Urinary bladder (tissue), 4 donors: ENCODE results near the gene MTMR3. TPM values are rescaled to one million over a fixed set of nuclear protein-coding genes. Genes with fewer than 3 reads are reported as not detected.

Source experiments
- DNase-seq: peaks from one replicate; pipeline ENCODE4 v3.0.0-alpha.2; 2015; ENCODE audit errors: extremely low spot score
- H3K27ac ChIP-seq: one replicate; pipeline ENCODE4 v1.5.1; 2013; ENCODE audit warnings: low read depth, mild to moderate bottlenecking, moderate library complexity
- H3K36me3 ChIP-seq: one replicate; pipeline ENCODE4 v1.6.1; 2013; ENCODE audit warnings: mild to moderate bottlenecking, moderate library complexity; ENCODE audit not compliant: insufficient read depth
- H3K4me1 ChIP-seq: one replicate; pipeline ENCODE4 v1.6.1; 2013; ENCODE audit warnings: mild to moderate bottlenecking, moderate library complexity; ENCODE audit not compliant: insufficient read depth
- H3K4me3 ChIP-seq: one replicate; pipeline ENCODE4 v1.5.1; 2013; ENCODE audit warnings: low read depth, low read length
- WGBS: extraction: QIAGEN DNeasy Blood & Tissue Kit; methylation state at CpG from one replicate; pipeline ENCODE4 v1.1.7; 2013; 5-methylcytosine and 5-hydroxymethylcytosine counted together
- polyA plus RNA-seq: library from polyadenylated mRNA; stranded (reverse); fragments of 200-250 nt; gene quantifications from one replicate; pipeline ENCODE4 v1.2.3, GENCODE V29; 2013
- total RNA-seq: library from RNA; depleted of rRNA; stranded (reverse); fragments of >200 nt; gene quantifications from one replicate; pipeline ENCODE4 v1.2.3, GENCODE V29; 2014
- donor health status: healthy with polysubstance abuse.
- donor health status: healthy.

MTMR3 gene
- total and polyA plus RNA-seq, 2 donors: 17.8 to 62.7 TPM

DNA sequence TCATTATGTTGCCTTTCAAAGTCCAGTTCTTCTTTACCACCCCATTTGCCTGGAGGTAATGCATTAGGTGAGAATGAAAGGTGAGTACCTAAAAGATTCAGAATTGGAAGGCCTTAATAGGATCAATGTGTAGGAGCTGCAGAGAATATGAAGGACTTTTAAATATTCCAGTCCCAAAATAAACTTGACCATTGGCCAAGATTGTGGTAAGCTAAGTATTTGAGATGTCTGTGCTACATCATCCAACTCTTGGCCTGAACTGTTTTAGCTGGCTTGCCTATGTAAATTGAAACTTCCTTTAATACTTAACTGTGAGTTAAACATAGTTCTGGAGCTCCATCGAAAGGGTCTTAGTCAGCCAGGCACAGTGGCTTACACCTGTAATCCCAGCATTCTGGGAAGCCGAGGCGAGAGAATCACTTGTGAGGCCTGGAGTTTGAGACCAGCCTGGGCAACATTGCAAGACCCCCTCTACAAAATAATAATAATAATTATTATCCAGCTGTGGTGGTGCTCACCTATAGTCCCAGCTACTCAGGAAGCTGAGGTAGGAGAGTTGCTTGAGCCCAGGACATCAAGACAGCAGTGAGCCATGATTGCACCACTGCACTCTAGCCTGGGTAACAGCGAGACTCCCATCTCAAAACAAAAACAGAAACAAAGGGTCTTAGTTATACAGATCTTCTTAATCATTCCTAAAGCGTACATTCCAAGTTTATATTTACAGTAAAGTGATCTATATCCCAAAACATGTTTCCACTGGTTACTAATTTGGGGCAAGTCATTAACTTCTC lies 29.8 kb downstream of the MTMR3 start:
- Histone ChIP-seq H3K27ac (no peak overlapping the region), H3K36me3 (no peaks in the 10 kb centered on the region), H3K4me1 (no peaks in the 10 kb centered on the region), H3K4me3 (no peak overlapping the region)
- no peak for DNase-seq
- WGBS: 54% methylated on average over 5 of the region's 5 CpGs

GRCh38 chr22:29914165-29914564 lies 31.2 kb downstream of the MTMR3 start:
- no peak for DNase-seq

GRCh38 chr22:29914991-29915533 lies 32.1 kb downstream of the MTMR3 start:
- Histone ChIP-seq H3K4me3 (no peak overlapping the region), H3K4me1 (no peaks in the 10 kb centered on the region), H3K36me3 (no peaks in the 10 kb centered on the region), H3K27ac (no peak overlapping the region)
- DNase-seq: no peak
- 95% methylated on average over 4 of the region's 4 CpGs for WGBS

More at GRCh38 chr22:29914165-29914564, 31.2 kb downstream of the MTMR3 start:
- Histone ChIP-seq H3K36me3 (no peaks in the 10 kb centered on the region), H3K4me3 (no peak overlapping the region), H3K27ac (no peak overlapping the region), H3K4me1 (no peaks in the 10 kb centered on the region)
- WGBS: 23% methylated on average over 1 of the region's 1 CpG

DNA sequence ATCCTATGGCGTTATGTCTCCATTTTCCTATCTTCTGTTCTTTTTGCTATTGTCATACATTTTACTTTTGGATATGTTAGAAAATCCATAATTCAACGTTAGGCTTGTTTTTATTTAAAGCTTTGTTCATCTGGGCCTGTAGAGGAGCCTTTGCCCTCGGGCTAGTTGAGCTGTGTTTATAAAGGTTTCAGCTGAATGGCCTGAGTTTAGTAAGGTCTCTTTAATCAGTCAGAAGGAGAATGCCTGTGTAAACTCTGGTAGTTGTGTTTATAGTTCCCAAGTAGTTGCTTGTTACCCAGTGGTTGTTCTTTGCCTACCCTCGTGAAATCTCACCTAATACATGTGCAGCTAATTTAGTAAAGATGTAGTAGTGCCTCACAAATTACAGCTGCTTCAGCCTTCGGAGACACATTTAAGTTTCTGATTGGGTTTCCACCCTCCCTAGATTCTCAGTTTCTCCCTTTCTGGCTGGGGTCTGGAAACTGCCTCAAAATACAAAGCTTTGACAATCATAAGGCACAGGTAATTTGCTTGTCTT lies 33.1 kb downstream of the MTMR3 start:
- H3K4me1 ChIP-seq: no peaks in the 10 kb centered on the region
- no peak overlapping the region for H3K4me3 ChIP-seq
- no peak overlapping the region for H3K27ac ChIP-seq
- no peaks in the 10 kb centered on the region for H3K36me3 ChIP-seq
- DNase-seq: no peak
- 71% methylated on average over 5 of the region's 5 CpGs for WGBS

DNA sequence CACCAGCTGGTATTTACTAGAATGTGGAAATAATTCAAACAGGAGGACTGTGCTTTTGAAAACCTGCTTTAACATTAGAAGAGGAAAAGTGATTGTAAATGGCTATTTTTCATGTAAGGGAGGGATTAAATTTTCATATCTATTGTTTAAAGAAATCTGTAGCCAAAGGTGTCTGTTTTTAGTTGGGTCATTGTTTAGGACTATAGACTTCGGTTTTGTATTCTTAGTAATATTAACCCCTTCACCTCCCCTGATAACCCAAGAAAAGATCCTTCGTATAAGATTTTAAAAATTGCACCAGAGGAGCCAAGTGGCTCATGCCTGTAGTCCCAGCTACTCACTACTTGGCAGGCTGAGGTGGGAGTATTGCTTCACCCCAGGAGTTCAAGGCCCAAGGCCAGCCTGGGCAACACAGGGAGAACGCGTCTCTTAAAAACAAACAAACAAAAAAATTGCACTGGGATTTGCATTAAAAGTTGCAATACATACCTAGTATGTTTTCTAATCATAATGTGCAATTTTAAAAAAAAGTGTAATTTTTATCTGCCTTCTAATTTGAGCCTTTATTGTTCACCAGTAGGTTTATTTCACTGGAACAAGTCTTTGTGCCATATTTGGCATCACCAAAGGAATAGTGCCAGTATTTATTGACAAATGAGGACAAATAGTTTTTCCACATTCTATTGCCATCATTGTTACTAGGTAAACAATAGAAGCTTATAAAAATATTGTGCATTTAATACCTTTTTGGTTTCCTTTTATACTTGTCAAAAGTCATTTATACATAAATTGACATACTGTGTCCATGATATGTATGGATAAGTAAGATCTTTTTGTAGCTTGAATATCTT lies 34.3 kb downstream of the MTMR3 start:
- Histone ChIP-seq H3K4me1 (no peaks in the 10 kb centered on the region), H3K36me3 (no peaks in the 10 kb centered on the region), H3K27ac (no peak overlapping the region), H3K4me3 (no peak overlapping the region)
- DNase-seq: no peak
- WGBS: 36% methylated on average over 4 of the region's 4 CpGs

DNA sequence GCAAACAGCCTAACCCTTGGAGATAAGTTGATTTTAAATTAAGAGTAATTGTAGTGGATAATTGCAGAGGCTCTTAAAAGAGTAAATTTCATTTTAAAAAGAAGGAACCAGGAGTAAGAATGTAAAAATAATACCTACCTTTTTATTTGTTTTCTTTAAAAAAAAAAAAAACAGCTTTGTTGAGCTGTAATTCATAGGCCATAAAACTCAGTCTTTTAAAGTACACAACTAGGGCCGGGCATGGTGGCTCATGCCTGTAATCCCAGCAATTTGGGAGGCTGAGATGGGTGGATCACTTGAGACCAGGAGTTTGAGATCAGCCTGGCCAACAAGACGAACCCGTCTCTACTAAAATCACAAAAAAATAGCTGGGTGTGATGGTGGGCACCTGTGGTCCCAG lies 42.4 kb downstream of the MTMR3 start:
- H3K4me3 ChIP-seq: no peak overlapping the region
- H3K4me1 ChIP-seq: no peaks in the 10 kb centered on the region
- no peaks in the 10 kb centered on the region for H3K36me3 ChIP-seq
- H3K27ac ChIP-seq: no peak overlapping the region
- no peak for DNase-seq
- WGBS: 88% methylated on average over 3 of the region's 3 CpGs

DNA sequence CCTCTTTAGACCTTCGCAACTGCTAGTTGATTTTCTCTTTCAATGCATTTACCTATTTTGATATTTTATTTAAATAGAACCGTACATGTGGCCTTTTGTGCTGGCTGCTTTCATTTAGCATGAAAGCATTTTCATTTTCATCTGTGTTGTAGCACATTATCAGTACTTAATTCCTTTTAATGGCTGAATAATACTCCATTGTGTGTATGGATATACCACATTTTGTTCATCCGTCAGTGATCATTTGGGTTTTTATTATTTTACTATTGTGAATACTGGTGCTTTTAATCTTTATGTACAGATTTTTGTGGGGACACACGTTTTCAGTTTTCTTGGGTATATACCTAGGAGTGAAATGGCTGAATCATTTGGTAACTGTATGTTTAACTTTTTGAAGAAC lies 43.1 kb downstream of the MTMR3 start:
- Histone ChIP-seq H3K36me3 (no peaks in the 10 kb centered on the region), H3K4me3 (no peak overlapping the region), H3K27ac (no peak overlapping the region), H3K4me1 (no peaks in the 10 kb centered on the region)
- DNase-seq: no peak
- 96% methylated on average over 4 of the region's 4 CpGs for whole genome bisulfite sequencing

DNA sequence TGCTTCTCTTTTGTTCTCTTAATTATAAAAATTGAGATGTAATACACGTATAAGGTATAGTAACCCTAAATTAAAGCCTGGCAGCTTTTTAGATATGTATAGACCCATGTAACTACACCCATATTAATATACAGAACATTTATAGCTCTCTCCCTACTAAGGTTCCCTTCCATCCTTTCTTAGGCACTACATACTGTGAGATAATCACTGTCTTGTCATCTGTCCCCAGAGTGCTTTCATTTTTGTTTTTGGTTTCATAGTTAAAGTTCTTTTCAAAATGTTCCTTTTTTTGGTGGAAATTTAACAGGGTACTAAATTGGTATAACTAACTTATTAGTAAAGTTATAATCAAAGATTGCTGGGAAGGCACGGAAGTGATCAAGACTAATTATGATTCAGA lies 49.2 kb downstream of the MTMR3 start:
- DNase-seq: no peak
- no peak overlapping the region for H3K27ac ChIP-seq
- H3K4me3 ChIP-seq: no peak overlapping the region
- H3K4me1 ChIP-seq: no peaks in the 10 kb centered on the region
- no peaks in the 10 kb centered on the region for H3K36me3 ChIP-seq
- 84% methylated on average over 2 of the region's 2 CpGs for WGBS

DNA sequence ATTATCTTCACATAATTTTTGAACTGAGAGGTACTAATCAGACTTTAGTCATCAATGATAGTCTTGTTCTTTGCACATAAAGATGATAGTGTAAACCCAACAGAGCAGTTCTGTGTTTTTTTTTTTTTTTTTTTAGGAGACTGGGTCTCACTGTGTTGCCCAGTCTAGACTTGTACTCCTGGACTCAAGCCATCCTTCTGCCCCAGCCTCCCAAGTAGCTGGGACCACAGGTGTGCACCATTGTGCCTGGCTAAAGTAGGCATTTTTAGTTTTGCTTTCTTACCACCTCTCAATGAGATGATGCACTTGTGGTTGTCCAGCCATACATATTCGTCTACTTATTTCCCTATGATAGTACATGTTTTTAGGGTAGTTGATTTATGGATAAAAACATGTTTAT lies 50.6 kb downstream of the MTMR3 start:
- no peak for DNase-seq
- H3K27ac ChIP-seq: no peak overlapping the region
- H3K4me3 ChIP-seq: no peak overlapping the region
- H3K36me3 ChIP-seq: no peaks in the 10 kb centered on the region
- 96% methylated on average over 1 of the region's 1 CpG for WGBS
- H3K4me1 ChIP-seq: no peaks in the 10 kb centered on the region

GRCh38 chr22:29934596-29934995 lies 51.6 kb downstream of the MTMR3 start:
- H3K36me3 ChIP-seq: no peaks in the 10 kb centered on the region
- WGBS: 90% methylated on average over 2 of the region's 2 CpGs

GRCh38 chr22:29936186-29936585 lies 53.2 kb downstream of the MTMR3 start:
- H3K4me3 ChIP-seq: no peak overlapping the region
- DNase-seq: no peak
- no peaks in the 10 kb centered on the region for H3K4me1 ChIP-seq
- WGBS: 57% methylated on average over 1 of the region's 1 CpG
- no peak overlapping the region for H3K27ac ChIP-seq
- no peaks in the 10 kb centered on the region for H3K36me3 ChIP-seq

More at GRCh38 chr22:29934596-29934995, 51.6 kb downstream of the MTMR3 start:
- Histone ChIP-seq H3K27ac (no peak overlapping the region), H3K4me3 (no peak overlapping the region), H3K4me1 (no peaks in the 10 kb centered on the region)
- DNase-seq: no peak

- Histone ChIP-seq H3K4me3 (no peak overlapping the region), H3K36me3 (no peaks in the 10 kb centered on the region), H3K27ac (no peak overlapping the region), H3K4me1 (no peaks in the 10 kb centered on the region)
- 94% methylated on average over 7 of the region's 7 CpGs for WGBS
- DNase-seq: no peak
These were observed 55.1 kb downstream of the MTMR3 start for GRCh38 chr22:29937940-29938693.

DNA sequence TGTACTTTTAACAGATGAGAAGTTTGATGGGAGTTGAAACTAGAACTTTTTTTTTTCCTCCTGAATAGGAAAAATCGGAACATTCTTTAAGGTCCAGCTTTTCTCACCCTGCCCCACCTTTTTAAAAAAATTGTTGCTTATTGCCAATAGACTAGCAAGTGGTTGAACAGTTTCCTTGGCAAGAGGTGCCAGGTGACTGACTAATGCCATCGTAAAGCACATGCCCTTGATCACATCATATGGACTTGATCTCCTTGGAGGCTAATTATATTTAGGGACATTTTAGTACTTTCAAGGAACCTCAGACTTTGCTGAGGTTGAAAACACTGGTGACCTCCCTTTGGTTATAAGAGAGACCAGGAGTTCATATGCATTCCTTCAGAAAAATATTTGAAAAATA lies 57.6 kb downstream of the MTMR3 start:
- Histone ChIP-seq H3K36me3 (no peaks in the 10 kb centered on the region), H3K27ac (no peak overlapping the region), H3K4me1 (no peaks in the 10 kb centered on the region), H3K4me3 (no peak overlapping the region)
- no peak for DNase-seq
- WGBS: 95% methylated on average over 2 of the region's 2 CpGs
